Measurements from ENCODE around the gene R3HDM4.

Gene R3HDM4

GRCh38 chr19:947707-948539, 34.9 kb upstream of the R3HDM4 start:
- DNase-seq (ENCODE audit: extremely low read depth in 1 of 2, low read depth in 1 of 2) = no peak

- DNase-seq (ENCODE audit: extremely low read depth in 1 of 2, low read depth in 1 of 2) = no peak
Observed at GRCh38 chr19:947090-947706, 34.2 kb upstream of the R3HDM4 start.

- no peak for DNase-seq (ENCODE audit: extremely low read depth in 1 of 2, low read depth in 1 of 2)
Observed at GRCh38 chr19:945401-946252, 32.6 kb upstream of the R3HDM4 start.

GRCh38 chr19:944663-945241, 31.7 kb upstream of the R3HDM4 start:
- DNase-seq (ENCODE audit: extremely low read depth in 1 of 2, low read depth in 1 of 2) = no peak

- no peak for DNase-seq (ENCODE audit: extremely low read depth in 1 of 2, low read depth in 1 of 2)
Observed at GRCh38 chr19:944171-944567, 31.1 kb upstream of the R3HDM4 start.

- no peak for DNase-seq (ENCODE audit: extremely low read depth in 1 of 2, low read depth in 1 of 2)
Observed at GRCh38 chr19:943551-944170, 30.6 kb upstream of the R3HDM4 start.

GRCh38 chr19:942133-942645, 29.2 kb upstream of the R3HDM4 start:
- no peak for DNase-seq (ENCODE audit: extremely low read depth in 1 of 2, low read depth in 1 of 2)

- no peak for DNase-seq (ENCODE audit: extremely low read depth in 1 of 2, low read depth in 1 of 2)
Observed at GRCh38 chr19:941292-942132, 28.5 kb upstream of the R3HDM4 start.

GRCh38 chr19:940591-941291, 27.7 kb upstream of the R3HDM4 start:
- DNase-seq (ENCODE audit: extremely low read depth in 1 of 2, low read depth in 1 of 2) = peak in 1 of 2 donors; percentile 60

GRCh38 chr19:939922-940321, 26.9 kb upstream of the R3HDM4 start:
- DNase-seq (ENCODE audit: extremely low read depth in 1 of 2, low read depth in 1 of 2) = no peak

- DNase-seq (ENCODE audit: extremely low read depth in 1 of 2, low read depth in 1 of 2) = no peak
Observed at GRCh38 chr19:939439-939838, 26.4 kb upstream of the R3HDM4 start.

GRCh38 chr19:938233-938923, 25.4 kb upstream of the R3HDM4 start:
- DNase-seq (ENCODE audit: extremely low read depth in 1 of 2, low read depth in 1 of 2) = no peak

- no peak for DNase-seq (ENCODE audit: extremely low read depth in 1 of 2, low read depth in 1 of 2)
Observed at GRCh38 chr19:937259-937694, 24.3 kb upstream of the R3HDM4 start.

GRCh38 chr19:936175-936546, 23.1 kb upstream of the R3HDM4 start:
- no peak for DNase-seq (ENCODE audit: extremely low read depth in 1 of 2, low read depth in 1 of 2)

- DNase-seq (ENCODE audit: extremely low read depth in 1 of 2, low read depth in 1 of 2) = no peak
Observed at GRCh38 chr19:934865-935479, 22.0 kb upstream of the R3HDM4 start.

- DNase-seq (ENCODE audit: extremely low read depth in 1 of 2, low read depth in 1 of 2) = no peak
Observed at GRCh38 chr19:934197-934840, 21.3 kb upstream of the R3HDM4 start.

- DNase-seq (ENCODE audit: extremely low read depth in 1 of 2, low read depth in 1 of 2) = no peak
Observed at GRCh38 chr19:933553-933882, 20.5 kb upstream of the R3HDM4 start.
